HepG2 (cell line): ENCODE measurements around the gene THRA. TPM values are rescaled to one million over a fixed set of nuclear protein-coding genes. Genes with fewer than 3 reads are reported as not detected.
A peak's percentile ranks its signal among the peaks of the same experiment; 100 is the strongest.

Experiments
- MTF2 ChIP-seq: sonication (generic); formaldehyde crosslinking; IDR thresholded peaks from 2 replicates; pipeline ENCODE4 v1.5.0; 2020; ENCODE audit warnings: missing genetic modification reagents, borderline replicate concordance
- PITX1 ChIP-seq: sonication (generic); formaldehyde crosslinking; IDR thresholded peaks from 2 replicates; pipeline ENCODE4 v1.5.1; 2020; ENCODE audit warnings: mild to moderate bottlenecking, missing genetic modification reagents
- ZBTB10 ChIP-seq: sonication (generic); formaldehyde crosslinking; IDR thresholded peaks from 2 replicates; pipeline ENCODE4 v1.4.0; 2020; ENCODE audit warnings: missing genetic modification reagents, borderline replicate concordance
- ZFP36L2 ChIP-seq: sonication (generic); formaldehyde crosslinking; IDR thresholded peaks from 2 replicates; pipeline ENCODE4 v1.4.0; 2020; ENCODE audit warnings: missing genetic modification reagents
- ZNF512B ChIP-seq: sonication (generic); formaldehyde crosslinking; IDR thresholded peaks from 2 replicates; pipeline ENCODE4 v1.5.1; 2020; ENCODE audit warnings: missing genetic modification reagents, mild to moderate bottlenecking, borderline replicate concordance
- ZNF550 ChIP-seq: sonication (generic); formaldehyde crosslinking; IDR thresholded peaks from 2 replicates; pipeline ENCODE4 v1.4.0; 2020; ENCODE audit warnings: mild to moderate bottlenecking, missing genetic modification reagents, borderline replicate concordance
- ZNF574 ChIP-seq: sonication (generic); formaldehyde crosslinking; IDR thresholded peaks from 2 replicates; pipeline ENCODE4 v1.4.0; 2020; ENCODE audit warnings: missing genetic modification reagents
- ZNF800 ChIP-seq: sonication (generic); formaldehyde crosslinking; IDR thresholded peaks from 2 replicates; pipeline ENCODE4 v1.4.0; 2020; ENCODE audit warnings: missing genetic modification reagents
- ZSCAN22 ChIP-seq: sonication (generic); formaldehyde crosslinking; IDR thresholded peaks from 2 replicates; pipeline ENCODE4 v1.4.0; 2020; ENCODE audit warnings: mild to moderate bottlenecking, missing genetic modification reagents
- ZSCAN9 ChIP-seq: IDR thresholded peaks from 2 replicates; pipeline ENCODE4 v1.6.1; 2016; ENCODE audit warnings: borderline replicate concordance
- polyA plus RNA-seq, 8 experiments: library from polyadenylated mRNA; depleted of rRNA in 3 of 8; stranded (reverse) in 7 of 8; unstranded in 1 of 8; fragments of >200 nt; fragmentation: Illumina TruSeq in 4 of 8; extraction: Trizol in 4 of 8; gene quantifications; 2 replicates each; pipeline versions ENCODE4 v1.2.1 to v1.2.3, GENCODE V29; 2011 to 2016; ENCODE audit warnings: low read depth in 4 of 8, missing spikeins in 1 of 8, mixed read lengths in 1 of 8; ENCODE audit not compliant: insufficient read depth in 1 of 8
- total RNA-seq, 5 experiments: library from RNA; depleted of rRNA; stranded (reverse); fragments of >200 nt; fragmentation: Illumina TruSeq; extraction: Trizol; gene quantifications; 2 replicates each; pipeline ENCODE4 v1.2.3, GENCODE V29; 2016; ENCODE audit warnings: low read depth in 1 of 5
- TF ChIP-seq, protein P1 (sequence below): sonication (generic); IDR thresholded peaks from 2 replicates; pipeline ENCODE4 v1.6.1; 2016; ENCODE audit warnings: low read depth, borderline replicate concordance
- TF ChIP-seq, protein P2 (sequence below): sonication (generic); formaldehyde crosslinking; IDR thresholded peaks from 2 replicates; pipeline ENCODE4 v1.5.1; 2020; ENCODE audit warnings: mild to moderate bottlenecking, missing genetic modification reagents, moderate library complexity

The THRA gene
- total and polyA plus RNA-seq, 2 of the 13 experiments (the other 11 are each of a cell fraction or from before 2014, with no cell fraction given), result 8.0 to 9.9 TPM

DNA sequence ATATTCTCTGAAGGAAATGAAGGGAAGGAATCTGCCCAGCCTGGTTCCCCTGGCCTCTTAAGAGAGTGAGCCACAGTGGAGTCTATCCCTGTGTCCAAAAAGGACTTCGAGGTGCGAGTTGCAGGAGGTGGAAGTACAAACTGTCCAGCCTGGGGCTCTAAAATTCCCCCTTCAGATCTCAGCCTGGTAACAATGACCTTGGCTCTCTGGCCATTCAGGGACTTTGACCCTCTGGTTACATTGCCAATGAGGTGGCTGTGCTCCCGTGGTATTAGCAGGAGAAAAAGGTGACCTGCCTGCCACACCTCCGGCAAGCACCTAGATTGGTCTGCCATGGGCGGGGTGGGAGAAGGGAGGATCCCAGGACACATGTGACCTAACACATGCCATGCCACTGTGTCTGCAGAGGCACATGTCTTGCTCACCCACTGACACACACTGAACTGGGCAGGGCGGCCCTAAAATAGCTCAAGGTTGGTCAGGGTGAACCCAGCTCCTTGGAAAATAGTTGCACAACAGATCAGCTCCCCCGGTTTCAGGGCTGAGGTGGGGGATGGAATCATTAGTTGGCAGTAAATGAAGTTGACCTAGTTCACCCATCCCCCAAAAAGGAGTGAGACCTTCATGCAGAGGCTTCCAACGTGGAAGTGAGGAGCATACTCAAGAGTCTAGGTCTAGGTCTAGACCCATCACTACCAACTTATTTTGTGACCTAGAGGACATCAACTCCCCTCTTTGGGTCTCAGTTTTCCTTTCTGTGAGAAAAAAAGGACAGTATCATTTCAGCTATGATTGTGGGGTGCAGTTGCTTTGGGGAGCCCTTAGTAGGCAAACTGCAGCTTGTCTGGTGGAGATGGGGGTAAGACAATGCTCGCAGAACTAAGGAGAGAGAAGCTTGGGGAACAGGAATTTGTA, 35.4 kb downstream of the THRA start (continued):
- TF ChIP-seq, protein P1, sequence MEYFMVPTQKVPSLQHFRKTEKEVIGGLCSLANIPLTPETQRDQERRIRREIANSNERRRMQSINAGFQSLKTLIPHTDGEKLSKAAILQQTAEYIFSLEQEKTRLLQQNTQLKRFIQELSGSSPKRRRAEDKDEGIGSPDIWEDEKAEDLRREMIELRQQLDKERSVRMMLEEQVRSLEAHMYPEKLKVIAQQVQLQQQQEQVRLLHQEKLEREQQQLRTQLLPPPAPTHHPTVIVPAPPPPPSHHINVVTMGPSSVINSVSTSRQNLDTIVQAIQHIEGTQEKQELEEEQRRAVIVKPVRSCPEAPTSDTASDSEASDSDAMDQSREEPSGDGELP, result no peak
- TF ChIP-seq, protein P2, sequence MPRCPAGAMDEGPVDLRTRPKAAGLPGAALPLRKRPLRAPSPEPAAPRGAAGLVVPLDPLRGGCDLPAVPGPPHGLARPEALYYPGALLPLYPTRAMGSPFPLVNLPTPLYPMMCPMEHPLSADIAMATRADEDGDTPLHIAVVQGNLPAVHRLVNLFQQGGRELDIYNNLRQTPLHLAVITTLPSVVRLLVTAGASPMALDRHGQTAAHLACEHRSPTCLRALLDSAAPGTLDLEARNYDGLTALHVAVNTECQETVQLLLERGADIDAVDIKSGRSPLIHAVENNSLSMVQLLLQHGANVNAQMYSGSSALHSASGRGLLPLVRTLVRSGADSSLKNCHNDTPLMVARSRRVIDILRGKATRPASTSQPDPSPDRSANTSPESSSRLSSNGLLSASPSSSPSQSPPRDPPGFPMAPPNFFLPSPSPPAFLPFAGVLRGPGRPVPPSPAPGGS (CRISPR knock-in tag), result peak; percentile 95
- TF ChIP-seq ZNF574 (CRISPR knock-in tag) (peak; percentile 67; the same call in 1 of the 2 replicates), ZNF800 (CRISPR knock-in tag) (peak; percentile 35; the same call in 1 of the 2 replicates), ZNF550 (CRISPR knock-in tag) (no peak), ZNF512B (CRISPR knock-in tag) (no peak), PITX1 (CRISPR knock-in tag) (peak; percentile 94), ZSCAN9 (CRISPR knock-in tag) (peak; percentile 88), MTF2 (CRISPR knock-in tag) (0 out of 2 replicates have a peak, but pooled peaks have one; percentile 3), ZFP36L2 (no peak), ZSCAN22 (CRISPR knock-in tag) (no peak), ZBTB10 (CRISPR knock-in tag) (no peak)
